HG03565 (cell line): ENCODE results near the gene DNAJC16.

Experiments
- ATAC-seq: cut with Tn5 transposase; IDR thresholded peaks from one replicate; pipeline ENCODE4 v1.9.1; 2021; ENCODE audit warnings: mild to moderate bottlenecking, moderate library complexity; ENCODE audit not compliant: unreplicated experiment

The DNAJC16 gene

GRCh38 chr1:15531682-15532081 lies 5.0 kb downstream of the DNAJC16 start:
- ATAC-seq, result no peak

GRCh38 chr1:15538771-15539170 lies 12.1 kb downstream of the DNAJC16 start:
- ATAC-seq, result no peak

- no peak for ATAC-seq
Observed at GRCh38 chr1:15540186-15540585, 13.5 kb downstream of the DNAJC16 start.

GRCh38 chr1:15541231-15541792 lies 14.7 kb downstream of the DNAJC16 start:
- ATAC-seq, result no peak

GRCh38 chr1:15542388-15543250 lies 16.0 kb downstream of the DNAJC16 start:
- no peak for ATAC-seq

- ATAC-seq, result no peak
Observed at GRCh38 chr1:15543251-15543588, 16.6 kb downstream of the DNAJC16 start.

GRCh38 chr1:15543589-15544568 lies 17.2 kb downstream of the DNAJC16 start:
- ATAC-seq, result no peak

- ATAC-seq, result no peak
Observed at GRCh38 chr1:15546641-15547040, 20.0 kb downstream of the DNAJC16 start.

- no peak for ATAC-seq
Observed at GRCh38 chr1:15550573-15550972, 23.9 kb downstream of the DNAJC16 start.

GRCh38 chr1:15557008-15557407 lies 30.4 kb downstream of the DNAJC16 start:
- no peak for ATAC-seq

- no peak for ATAC-seq
Observed at GRCh38 chr1:15557594-15557993, 30.9 kb downstream of the DNAJC16 start.

- no peak for ATAC-seq
Observed at GRCh38 chr1:15558516-15558915, 31.9 kb downstream of the DNAJC16 start.

- no peak for ATAC-seq
Observed at GRCh38 chr1:15559189-15559810, 32.7 kb downstream of the DNAJC16 start.

- ATAC-seq, result no peak
Observed at GRCh38 chr1:15568387-15569073, 41.9 kb downstream of the DNAJC16 start.

GRCh38 chr1:15570861-15571260 lies 44.2 kb downstream of the DNAJC16 start:
- ATAC-seq, result no peak

- ATAC-seq, result no peak
Observed at GRCh38 chr1:15571266-15571665, 44.6 kb downstream of the DNAJC16 start.

GRCh38 chr1:15573477-15573876 lies 46.8 kb downstream of the DNAJC16 start:
- no peak for ATAC-seq

GRCh38 chr1:15574741-15575140 lies 48.1 kb downstream of the DNAJC16 start:
- no peak for ATAC-seq

- ATAC-seq, result no peak
Observed at GRCh38 chr1:15575549-15576150, 49.0 kb downstream of the DNAJC16 start.

- no peak for ATAC-seq
Observed at GRCh38 chr1:15577691-15578090, 51.0 kb downstream of the DNAJC16 start.
